Karpas-422 (cell line): Measurements from ENCODE around the gene DGKE. TPM values are rescaled to one million over a fixed set of nuclear protein-coding genes. Genes with fewer than 3 reads are reported as not detected.
A peak's percentile ranks its signal among the peaks of the same experiment; 100 is the strongest.

Experiments
- DNase-seq: peaks from one replicate; pipeline ENCODE4 v3.0.0-alpha.2; 2015
- H2AFZ ChIP-seq: fragments of 200-600 bp; sonication (generic); 2 replicates; pipeline ENCODE4 v1.6.1; 2014; ENCODE audit warnings: antibody characterized with exemption, low read length, mixed read lengths
- H3K27ac ChIP-seq: fragments of 200-600 bp; sonication (generic); 2 replicates; pipeline ENCODE4 v1.5.1; 2014; ENCODE audit warnings: mild to moderate bottlenecking, low read length, moderate library complexity
- H3K27me3 ChIP-seq: fragments of 200-600 bp; sonication (generic); 2 replicates; pipeline ENCODE4 v1.6.1; 2014; ENCODE audit warnings: low read length, mixed read lengths
- H3K36me3 ChIP-seq: fragments of 200-600 bp; sonication (generic); 2 replicates; pipeline ENCODE4 v1.6.1; 2014; ENCODE audit warnings: low read length, mixed read lengths; ENCODE audit not compliant: insufficient read depth
- H3K4me1 ChIP-seq: fragments of 200-600 bp; sonication (generic); 2 replicates; pipeline ENCODE4 v1.6.1; 2014; ENCODE audit warnings: mild to moderate bottlenecking, low read length, mixed read lengths
- H3K4me2 ChIP-seq: fragments of 200-600 bp; sonication (generic); 2 replicates; pipeline ENCODE4 v1.6.1; 2014; ENCODE audit warnings: low read length, low read depth, mild to moderate bottlenecking; ENCODE audit not compliant: poor library complexity, severe bottlenecking
- H3K4me3 ChIP-seq: fragments of 200-600 bp; sonication (generic); 2 replicates; pipeline ENCODE4 v1.5.1; 2014; ENCODE audit warnings: mild to moderate bottlenecking, antibody characterized with exemption, low read length, mixed read lengths
- H3K79me2 ChIP-seq: fragments of 200-600 bp; sonication (generic); 2 replicates; pipeline ENCODE4 v1.6.1; 2014; ENCODE audit warnings: mild to moderate bottlenecking, low read length, mixed read lengths
- H3K9ac ChIP-seq: fragments of 200-600 bp; sonication (generic); 2 replicates; pipeline ENCODE4 v1.6.0; 2014; ENCODE audit warnings: low read length
- H3K9me2 ChIP-seq: fragments of 200-600 bp; sonication (generic), shearing (Covaris generic); replicated peaks from 2 replicates; pipeline ENCODE4 v1.6.0; 2014; ENCODE audit warnings: mild to moderate bottlenecking, low read length, moderate library complexity; ENCODE audit not compliant: insufficient read depth
- H3K9me3 ChIP-seq: fragments of 300-700, 200-600 bp; sonication (generic); 2 replicates; pipeline ENCODE4 v1.6.1; 2014; ENCODE audit warnings: low read length, mixed read lengths
- H4K20me1 ChIP-seq: fragments of 200-600 bp; sonication (generic); 2 replicates; pipeline ENCODE4 v1.6.1; 2014; ENCODE audit warnings: mild to moderate bottlenecking, antibody characterized with exemption, low read length, low read depth; ENCODE audit not compliant: insufficient read depth
- total RNA-seq: library from RNA; depleted of rRNA; stranded (reverse); fragments of >200 nt; shearing (Covaris generic); gene quantifications from 2 replicates; pipeline ENCODE4 v1.2.3, GENCODE V29; 2014; ENCODE audit warnings: low replicate concordance

DGKE gene
- total RNA-seq, 1 experiment from 2014 or later, result 0.30 TPM

- Histone ChIP-seq H3K4me3 (no peak overlapping the region), H3K79me2 (no peaks in the 10 kb centered on the region), H3K4me2 (no peak overlapping the region), H2AFZ (no peak overlapping the region), H3K9ac (no peak overlapping the region), H3K27me3 (peaks cover 4% of the 10 kb centered on the region; the same call in 1 of the 2 replicates), H3K4me1 (peaks cover 41% of the 10 kb centered on the region), H4K20me1 (no peaks in the 10 kb centered on the region; the same call in 1 of the 2 replicates), H3K36me3 (no peaks in the 10 kb centered on the region), H3K9me3 (no peaks in the 10 kb centered on the region), H3K9me2 (no peaks in the 10 kb centered on the region), H3K27ac (no peak overlapping the region)
- peak; percentile 14 for DNase-seq
Measured at GRCh38 chr17:56831369-56832095, 2.4 kb upstream of the DGKE start.

DNA sequence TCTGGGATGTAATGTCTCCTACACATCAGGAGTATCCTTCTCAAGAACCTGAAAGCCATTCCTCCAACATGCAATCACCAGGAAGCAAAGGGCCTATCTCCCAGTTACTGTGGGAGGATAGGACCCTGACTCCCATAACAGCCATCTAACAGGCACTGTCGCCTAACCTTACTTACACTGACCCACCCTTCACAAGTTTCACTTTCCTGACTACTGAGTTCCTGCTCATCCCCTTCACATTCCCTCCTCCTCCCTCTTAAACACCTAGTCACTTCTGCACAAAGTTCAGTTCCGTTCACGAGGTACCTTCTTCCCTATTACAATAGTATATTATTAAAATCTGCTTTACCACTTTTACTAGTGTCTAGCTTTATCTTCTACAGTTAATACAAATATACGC lies 1.5 kb upstream of the DGKE start:
- Histone ChIP-seq H3K4me2 (peak overlapping the region; percentile 72), H3K4me3 (peak overlapping the region; percentile 73), H4K20me1 (peaks cover 4% of the 10 kb centered on the region; the same call in 1 of the 2 replicates), H3K79me2 (no peaks in the 10 kb centered on the region), H3K9ac (peak overlapping the region; percentile 73; the same call in 1 of the 2 replicates), H3K27ac (no peak overlapping the region), H3K9me2 (no peaks in the 10 kb centered on the region), H3K27me3 (peaks cover 4% of the 10 kb centered on the region; the same call in 1 of the 2 replicates), H3K4me1 (peaks cover 50% of the 10 kb centered on the region), H2AFZ (no peak overlapping the region), H3K36me3 (no peaks in the 10 kb centered on the region), H3K9me3 (no peaks in the 10 kb centered on the region)
- DNase-seq, result no peak

DNA sequence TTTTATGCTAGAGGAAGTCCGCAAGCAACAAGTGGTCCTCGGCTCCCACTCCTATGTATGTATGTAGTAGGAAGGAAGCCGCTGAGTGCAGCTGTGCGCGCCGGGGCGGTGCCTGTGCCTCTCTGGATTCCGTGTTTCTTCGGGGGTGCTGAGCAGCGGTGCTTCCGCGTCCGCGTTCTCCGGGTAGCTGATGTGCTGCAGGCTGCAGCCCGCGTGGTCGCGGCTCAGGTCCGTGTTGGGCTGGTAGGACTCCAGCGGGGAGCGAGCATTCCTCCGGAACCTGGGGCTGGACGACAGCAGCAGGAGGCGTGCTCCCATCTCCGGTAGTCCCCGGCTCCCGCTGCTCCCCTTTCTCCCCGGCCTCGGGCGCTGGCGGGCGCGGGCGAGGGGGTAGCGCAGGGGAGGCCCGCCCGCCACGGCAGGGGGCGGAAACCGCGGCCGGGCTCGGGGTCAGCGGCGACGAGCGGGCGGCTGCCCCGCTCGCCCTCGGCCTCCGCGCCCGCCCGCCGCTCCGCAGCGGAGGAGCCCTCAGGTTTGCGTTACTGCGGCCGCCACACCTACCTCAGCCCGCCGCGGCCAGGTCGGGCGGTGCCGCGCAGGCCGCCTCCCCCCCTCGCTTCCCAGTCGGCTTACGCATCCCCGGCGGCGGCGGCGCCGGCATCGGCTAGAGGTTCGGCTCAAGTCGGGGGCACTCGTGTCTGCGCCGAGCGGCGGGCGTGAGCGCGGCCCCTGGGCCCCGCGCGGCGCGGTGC lies 718 bp upstream of the DGKE start:
- H3K27ac ChIP-seq, result no peak overlapping the region
- H3K9ac ChIP-seq, result peak overlapping the region; percentile 73
- no peaks in the 10 kb centered on the region for H3K9me3 ChIP-seq
- peak overlapping the region; percentile 73 for H3K4me3 ChIP-seq
- peaks cover 50% of the 10 kb centered on the region for H3K4me1 ChIP-seq
- peaks cover 4% of the 10 kb centered on the region; the same call in 1 of the 2 replicates for H3K27me3 ChIP-seq
- no peaks in the 10 kb centered on the region for H3K9me2 ChIP-seq
- H3K36me3 ChIP-seq, result no peaks in the 10 kb centered on the region
- peaks cover 4% of the 10 kb centered on the region; the same call in 1 of the 2 replicates for H4K20me1 ChIP-seq
- DNase-seq, result peak; percentile 75
- peak overlapping the region; percentile 88 for H2AFZ ChIP-seq
- H3K4me2 ChIP-seq, result peak overlapping the region; percentile 72
- H3K79me2 ChIP-seq, result no peaks in the 10 kb centered on the region

- peaks cover 4% of the 10 kb centered on the region; the same call in 1 of the 2 replicates for H3K27me3 ChIP-seq
- peak; percentile 10 for DNase-seq
- H3K36me3 ChIP-seq, result no peaks in the 10 kb centered on the region
- H3K4me2 ChIP-seq, result peak overlapping the region; percentile 72
- H3K79me2 ChIP-seq, result no peaks in the 10 kb centered on the region
- H4K20me1 ChIP-seq, result peaks cover 4% of the 10 kb centered on the region; the same call in 1 of the 2 replicates
- no peak overlapping the region for H3K27ac ChIP-seq
- no peak overlapping the region for H3K9ac ChIP-seq
- H3K4me1 ChIP-seq, result peaks cover 50% of the 10 kb centered on the region
- H3K9me2 ChIP-seq, result no peaks in the 10 kb centered on the region
- peak overlapping the region; percentile 73; the same call in 1 of the 2 replicates for H3K4me3 ChIP-seq
- H3K9me3 ChIP-seq, result no peaks in the 10 kb centered on the region
- peak overlapping the region; percentile 58; the same call in 1 of the 2 replicates for H2AFZ ChIP-seq
Measured at GRCh38 chr17:56834380-56835263, 671 bp downstream of the DGKE start.

DNA sequence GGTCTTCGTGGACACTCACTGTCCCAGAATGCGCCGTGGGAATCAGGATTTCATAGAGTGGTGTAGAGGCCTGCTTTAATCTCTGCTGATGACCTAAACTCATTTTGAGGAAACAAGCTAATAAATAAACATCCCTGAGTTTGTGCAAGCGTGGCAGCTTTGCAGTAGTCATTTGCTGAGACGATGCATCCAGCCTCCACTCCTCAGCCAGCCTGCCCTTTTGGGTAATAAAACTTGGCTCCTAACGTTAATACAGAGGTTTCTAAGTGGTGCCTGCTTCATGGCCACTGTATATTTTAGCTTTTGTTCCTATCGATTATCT lies 1.3 kb downstream of the DGKE start:
- Histone ChIP-seq H3K9me2 (no peaks in the 10 kb centered on the region), H3K9me3 (no peaks in the 10 kb centered on the region), H3K4me2 (peak overlapping the region; percentile 59), H3K9ac (no peak overlapping the region), H3K79me2 (no peaks in the 10 kb centered on the region), H3K4me1 (peaks cover 50% of the 10 kb centered on the region), H3K27ac (no peak overlapping the region), H2AFZ (no peak overlapping the region), H3K4me3 (no peak overlapping the region), H4K20me1 (peaks cover 4% of the 10 kb centered on the region; the same call in 1 of the 2 replicates), H3K36me3 (no peaks in the 10 kb centered on the region), H3K27me3 (peaks cover 4% of the 10 kb centered on the region; the same call in 1 of the 2 replicates)
- no peak for DNase-seq

DNA sequence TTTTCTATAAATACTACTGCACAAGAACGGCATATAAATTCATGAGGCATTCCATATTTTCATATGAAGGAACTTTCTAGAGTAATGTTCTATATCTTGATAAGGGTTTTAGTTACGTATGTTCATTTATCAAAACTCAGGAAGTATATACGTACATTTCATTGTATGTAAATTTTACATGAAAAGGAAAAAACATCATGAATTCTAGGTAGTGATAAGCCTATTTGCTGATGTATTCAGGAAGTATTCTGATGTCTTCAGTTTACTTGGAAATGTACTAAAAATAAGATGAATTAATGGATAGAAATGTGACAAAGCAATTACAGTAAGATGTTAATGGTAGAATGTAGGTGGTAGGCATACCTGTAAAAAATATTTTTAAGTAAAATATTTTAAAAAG lies 4.7 kb downstream of the DGKE start:
- Histone ChIP-seq H3K79me2 (no peaks in the 10 kb centered on the region), H3K9ac (no peak overlapping the region), H3K9me3 (no peaks in the 10 kb centered on the region), H2AFZ (no peak overlapping the region), H3K4me2 (no peak overlapping the region), H3K27ac (no peak overlapping the region), H4K20me1 (peaks cover 4% of the 10 kb centered on the region; the same call in 1 of the 2 replicates), H3K9me2 (no peaks in the 10 kb centered on the region), H3K4me1 (peaks cover 36% of the 10 kb centered on the region), H3K4me3 (no peak overlapping the region), H3K36me3 (no peaks in the 10 kb centered on the region), H3K27me3 (peaks cover 4% of the 10 kb centered on the region; the same call in 1 of the 2 replicates)
- no peak for DNase-seq

GRCh38 chr17:56842577-56842976 lies 8.6 kb downstream of the DGKE start:
- H3K27me3 ChIP-seq, result no peaks in the 10 kb centered on the region
- H3K9me3 ChIP-seq, result no peaks in the 10 kb centered on the region
- H3K4me2 ChIP-seq, result no peak overlapping the region
- DNase-seq, result no peak
- no peak overlapping the region for H3K9ac ChIP-seq
- H3K79me2 ChIP-seq, result no peaks in the 10 kb centered on the region
- no peak overlapping the region for H2AFZ ChIP-seq
- no peaks in the 10 kb centered on the region for H3K36me3 ChIP-seq
- H3K4me1 ChIP-seq, result no peaks in the 10 kb centered on the region
- H4K20me1 ChIP-seq, result no peaks in the 10 kb centered on the region; the same call in 1 of the 2 replicates
- H3K27ac ChIP-seq, result no peak overlapping the region
- H3K9me2 ChIP-seq, result no peaks in the 10 kb centered on the region
- no peak overlapping the region for H3K4me3 ChIP-seq
